ACC112 (cell line): ENCODE results near the gene LCE7A.

ENCODE experiments used
- H2AFZ ChIP-seq: fragments of 200-600 bp; sonication (generic); one replicate; pipeline ENCODE4 v1.6.0; 2017; ENCODE audit warnings: antibody characterized with exemption, low read length; ENCODE audit not compliant: unreplicated experiment
- H3K27ac ChIP-seq: fragments of 200-600 bp; sonication (generic); 2 replicates; pipeline ENCODE4 v1.5.1; 2014; ENCODE audit warnings: low read depth, mild to moderate bottlenecking, antibody characterized with exemption, low read length, moderate library complexity
- H3K27me3 ChIP-seq: fragments of 200-600 bp; sonication (generic); 2 replicates; pipeline ENCODE4 v1.6.1; 2014; ENCODE audit warnings: mild to moderate bottlenecking, antibody characterized with exemption, low read length, moderate library complexity, mixed read lengths; ENCODE audit not compliant: insufficient read depth
- H3K36me3 ChIP-seq: fragments of 200-600 bp; sonication (generic); 2 replicates; pipeline ENCODE4 v1.6.1; 2016; ENCODE audit warnings: mild to moderate bottlenecking, antibody characterized with exemption, low read length, moderate library complexity, mixed read lengths; ENCODE audit not compliant: insufficient read depth
- H3K4me1 ChIP-seq: fragments of 200-600 bp; sonication (generic); one replicate; pipeline ENCODE4 v1.6.1; 2016; ENCODE audit warnings: low read length, mixed read lengths; ENCODE audit not compliant: insufficient read depth, unreplicated experiment, control insufficient read depth
- H3K4me3 ChIP-seq: fragments of 200-600 bp; sonication (generic); 2 replicates; pipeline ENCODE4 v1.5.1; 2014; ENCODE audit warnings: mild to moderate bottlenecking, low read depth, low read length
- H3K79me2 ChIP-seq: fragments of 200-600 bp; sonication (generic); one replicate; pipeline ENCODE4 v1.6.0; 2016; ENCODE audit warnings: low read length; ENCODE audit not compliant: control insufficient read depth, unreplicated experiment, insufficient read depth

The LCE7A gene

GRCh38 chr1:152860129-152860528, 333 bp downstream of the LCE7A start:
- Histone ChIP-seq H3K27me3 (no peaks in the 10 kb centered on the region), H2AFZ (no peak overlapping the region), H3K4me3 (no peak overlapping the region), H3K27ac (no peak overlapping the region), H3K36me3 (no peaks in the 10 kb centered on the region), H3K79me2 (no peaks in the 10 kb centered on the region), H3K4me1 (no peaks in the 10 kb centered on the region)

GRCh38 chr1:152861374-152861773, 1.6 kb downstream of the LCE7A start:
- Histone ChIP-seq H3K27ac (no peak overlapping the region), H3K4me3 (no peak overlapping the region), H3K36me3 (no peaks in the 10 kb centered on the region), H3K27me3 (no peaks in the 10 kb centered on the region), H2AFZ (no peak overlapping the region), H3K79me2 (no peaks in the 10 kb centered on the region), H3K4me1 (no peaks in the 10 kb centered on the region)

- Histone ChIP-seq H3K79me2 (no peaks in the 10 kb centered on the region), H3K27ac (no peak overlapping the region), H3K27me3 (no peaks in the 10 kb centered on the region), H3K4me1 (no peaks in the 10 kb centered on the region), H3K4me3 (no peak overlapping the region), H3K36me3 (no peaks in the 10 kb centered on the region), H2AFZ (no peak overlapping the region)
These were observed 4.6 kb downstream of the LCE7A start for GRCh38 chr1:152864443-152864842.

GRCh38 chr1:152866321-152866720, 6.5 kb downstream of the LCE7A start:
- H3K79me2 ChIP-seq: no peaks in the 10 kb centered on the region
- H3K4me3 ChIP-seq: no peak overlapping the region
- no peak overlapping the region for H2AFZ ChIP-seq
- no peaks in the 10 kb centered on the region for H3K4me1 ChIP-seq
- H3K27me3 ChIP-seq: no peaks in the 10 kb centered on the region
- no peak overlapping the region for H3K27ac ChIP-seq
- no peaks in the 10 kb centered on the region for H3K36me3 ChIP-seq

GRCh38 chr1:152869808-152870419, 10.1 kb downstream of the LCE7A start:
- Histone ChIP-seq H3K27ac (no peak overlapping the region), H3K4me1 (no peaks in the 10 kb centered on the region), H3K79me2 (no peaks in the 10 kb centered on the region), H3K36me3 (no peaks in the 10 kb centered on the region), H3K4me3 (no peak overlapping the region), H3K27me3 (no peaks in the 10 kb centered on the region), H2AFZ (no peak overlapping the region)

GRCh38 chr1:152870831-152871730, 11.3 kb downstream of the LCE7A start:
- H3K4me3 ChIP-seq: 0 out of 2 replicates have a peak overlapping the region, but pooled peaks have one; percentile 48
- H2AFZ ChIP-seq: no peak overlapping the region
- no peaks in the 10 kb centered on the region for H3K27me3 ChIP-seq
- H3K4me1 ChIP-seq: no peaks in the 10 kb centered on the region
- no peaks in the 10 kb centered on the region for H3K79me2 ChIP-seq
- no peaks in the 10 kb centered on the region for H3K36me3 ChIP-seq
- no peak overlapping the region for H3K27ac ChIP-seq

- Histone ChIP-seq H3K4me3 (no peak overlapping the region), H3K27ac (no peak overlapping the region), H3K27me3 (no peaks in the 10 kb centered on the region), H3K36me3 (no peaks in the 10 kb centered on the region), H3K4me1 (no peaks in the 10 kb centered on the region), H3K79me2 (no peaks in the 10 kb centered on the region), H2AFZ (no peak overlapping the region)
These were observed 11.9 kb downstream of the LCE7A start for GRCh38 chr1:152871731-152872126.

- Histone ChIP-seq H3K79me2 (no peaks in the 10 kb centered on the region), H3K4me1 (no peaks in the 10 kb centered on the region), H2AFZ (no peak overlapping the region), H3K27ac (no peak overlapping the region), H3K27me3 (no peaks in the 10 kb centered on the region), H3K36me3 (no peaks in the 10 kb centered on the region), H3K4me3 (no peak overlapping the region)
These were observed 13.7 kb downstream of the LCE7A start for GRCh38 chr1:152873495-152873894.

GRCh38 chr1:152876827-152877226, 17.0 kb downstream of the LCE7A start:
- Histone ChIP-seq H3K4me1 (no peaks in the 10 kb centered on the region), H3K27ac (no peak overlapping the region), H3K79me2 (no peaks in the 10 kb centered on the region), H3K36me3 (no peaks in the 10 kb centered on the region), H3K27me3 (no peaks in the 10 kb centered on the region), H2AFZ (no peak overlapping the region), H3K4me3 (no peak overlapping the region)

GRCh38 chr1:152878042-152878441, 18.2 kb downstream of the LCE7A start, which contains the start of gene SMCP:
TSS of gene SMCP (plus strand) at chr1:152878322. CDS start at chr1:152884423, 6,101 bp downstream.
- Histone ChIP-seq H3K79me2 (no peaks in the 10 kb centered on the region), H3K36me3 (no peaks in the 10 kb centered on the region), H2AFZ (no peak within 1 kb of the TSS), H3K27me3 (no peaks in the 10 kb centered on the region), H3K4me3 (no peak within 1 kb of the TSS), H3K27ac (no peak within 1 kb of the TSS), H3K4me1 (no peaks in the 10 kb centered on the region)
